Fibroblast of pulmonary artery (primary cell): Measurements from ENCODE around the gene STON1.
"Not testable (repeated sequence)": the region's sequence is repeated elsewhere in the genome, so short reads cannot be mapped to it uniquely, and the experiment has no call there.

Experiments
- DNase-seq: peaks from one replicate; pipeline ENCODE4 v3.0.0-alpha.2; 2010; ENCODE audit warnings: low read depth
- H3K4me3 ChIP-seq: replicated peaks from 2 replicates; pipeline ENCODE4 v1.5.1; 2011; ENCODE audit warnings: low read depth, mild to moderate bottlenecking, control low read depth, low read length, moderate library complexity
- TF ChIP-seq, protein P1 (sequence below): IDR thresholded peaks from 2 replicates; pipeline ENCODE4 v1.5.1; 2011; ENCODE audit warnings: mild to moderate bottlenecking, control low read depth, low read length, inconsistent platforms; ENCODE audit errors: missing control alignments

The STON1 gene

GRCh38 chr2:48551548-48551947 lies 21.6 kb downstream of the STON1 start:
- DNase-seq: no peak
- TF ChIP-seq, protein P1, sequence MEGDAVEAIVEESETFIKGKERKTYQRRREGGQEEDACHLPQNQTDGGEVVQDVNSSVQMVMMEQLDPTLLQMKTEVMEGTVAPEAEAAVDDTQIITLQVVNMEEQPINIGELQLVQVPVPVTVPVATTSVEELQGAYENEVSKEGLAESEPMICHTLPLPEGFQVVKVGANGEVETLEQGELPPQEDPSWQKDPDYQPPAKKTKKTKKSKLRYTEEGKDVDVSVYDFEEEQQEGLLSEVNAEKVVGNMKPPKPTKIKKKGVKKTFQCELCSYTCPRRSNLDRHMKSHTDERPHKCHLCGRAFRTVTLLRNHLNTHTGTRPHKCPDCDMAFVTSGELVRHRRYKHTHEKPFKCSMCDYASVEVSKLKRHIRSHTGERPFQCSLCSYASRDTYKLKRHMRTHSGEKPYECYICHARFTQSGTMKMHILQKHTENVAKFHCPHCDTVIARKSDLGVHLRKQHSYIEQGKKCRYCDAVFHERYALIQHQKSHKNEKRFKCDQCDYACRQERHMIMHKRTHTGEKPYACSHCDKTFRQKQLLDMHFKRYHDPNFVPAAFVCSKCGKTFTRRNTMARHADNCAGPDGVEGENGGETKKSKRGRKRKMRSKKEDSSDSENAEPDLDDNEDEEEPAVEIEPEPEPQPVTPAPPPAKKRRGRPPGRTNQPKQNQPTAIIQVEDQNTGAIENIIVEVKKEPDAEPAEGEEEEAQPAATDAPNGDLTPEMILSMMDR: no peak
- no peak overlapping the region for H3K4me3 ChIP-seq

- not testable (repeated sequence) for H3K4me3 ChIP-seq, DNase-seq
Measured at GRCh38 chr2:48555071-48555470, 25.1 kb downstream of the STON1 start.

- TF ChIP-seq, protein P1: no peak
- no peak overlapping the region for H3K4me3 ChIP-seq
- DNase-seq: no peak
Measured at GRCh38 chr2:48558456-48558855, 28.5 kb downstream of the STON1 start.

- TF ChIP-seq, protein P1: no peak
- no peak for DNase-seq
- no peak overlapping the region for H3K4me3 ChIP-seq
Measured at GRCh38 chr2:48560546-48561209, 30.7 kb downstream of the STON1 start.

GRCh38 chr2:48562281-48562680 lies 32.3 kb downstream of the STON1 start:
- TF ChIP-seq, protein P1: no peak
- DNase-seq: no peak

DNA sequence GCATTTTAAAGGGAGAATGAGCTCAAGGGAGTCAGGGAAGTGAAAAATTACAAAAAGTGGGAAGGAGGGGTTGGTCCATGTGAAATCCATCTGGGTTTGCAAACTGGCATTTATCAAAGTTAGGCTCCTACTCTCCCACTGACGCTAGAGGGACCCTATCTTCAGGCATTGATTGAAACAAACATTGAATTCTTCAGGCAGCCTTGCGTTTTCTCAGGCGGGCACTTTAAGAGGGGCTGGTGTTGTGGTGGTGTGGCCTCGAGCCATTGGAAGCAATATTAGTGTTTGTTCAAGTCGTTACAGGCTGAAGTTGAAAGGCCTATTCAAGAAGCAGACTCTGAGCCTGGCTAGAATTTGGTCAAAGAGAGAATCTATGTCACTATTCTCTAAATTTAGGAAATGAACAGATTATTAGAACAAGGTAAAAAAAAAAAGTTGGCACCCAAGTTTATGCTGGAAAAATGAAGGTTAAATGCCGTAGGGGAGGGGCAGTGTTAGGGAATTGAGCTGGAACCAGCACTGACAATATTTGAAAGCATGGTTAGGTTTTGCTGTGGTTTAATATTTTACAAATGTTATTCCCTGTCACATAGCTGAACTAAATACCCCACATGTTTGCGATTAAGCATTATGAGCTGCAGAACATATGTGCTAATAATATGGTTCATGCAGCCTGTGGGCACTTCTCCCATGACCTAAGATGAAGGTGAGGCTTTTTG lies 36.8 kb downstream of the STON1 start:
- DNase-seq: peak; percentile 44
- no peak overlapping the region for H3K4me3 ChIP-seq
- TF ChIP-seq, protein P1: peak; percentile 52

More at GRCh38 chr2:48562281-48562680, 32.3 kb downstream of the STON1 start:
- no peak overlapping the region for H3K4me3 ChIP-seq

DNA sequence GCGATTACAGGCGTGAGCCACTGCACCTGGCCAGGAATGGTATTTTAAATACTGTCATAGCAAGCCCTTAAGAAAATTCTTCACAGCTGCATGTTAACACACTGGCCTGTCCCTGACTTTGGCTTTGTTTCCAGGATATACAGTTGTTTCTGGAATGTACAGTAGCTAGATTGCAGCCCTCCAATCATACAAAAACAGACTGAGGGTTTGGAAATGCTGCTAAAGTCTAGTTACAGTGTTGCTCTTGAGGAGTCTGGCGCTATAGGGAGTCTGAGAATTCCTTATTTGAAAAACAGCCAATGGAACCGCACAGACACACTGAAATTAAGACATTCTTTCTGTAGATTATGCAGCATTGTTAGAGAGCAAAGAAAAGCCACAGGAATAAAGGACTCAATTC lies 37.7 kb downstream of the STON1 start:
- no peak overlapping the region for H3K4me3 ChIP-seq
- peak; percentile 81 for DNase-seq
- TF ChIP-seq, protein P1: no peak
